Measurements from ENCODE around the gene PHACTR3.

DNA sequence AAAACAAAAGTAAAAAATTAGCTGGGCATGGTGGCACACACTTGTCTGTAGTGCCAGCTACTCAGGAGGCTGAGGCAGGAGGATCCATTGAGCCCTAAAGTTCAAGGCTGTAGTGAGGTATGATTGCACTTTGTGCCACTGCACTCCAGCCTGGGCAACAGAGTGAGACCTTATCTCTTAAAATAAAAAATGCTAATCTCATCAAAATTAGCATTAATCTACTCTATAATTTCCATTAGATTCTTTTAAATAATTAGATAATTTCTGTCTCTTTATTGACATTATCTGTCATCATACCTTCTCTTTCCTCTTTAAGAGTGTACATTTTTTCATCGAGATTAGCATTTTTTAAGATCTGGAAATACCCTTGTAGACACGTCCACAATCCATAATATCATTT lies 48.0 kb downstream of the PHACTR3 start:
- TF ChIP-seq, protein P1, sequence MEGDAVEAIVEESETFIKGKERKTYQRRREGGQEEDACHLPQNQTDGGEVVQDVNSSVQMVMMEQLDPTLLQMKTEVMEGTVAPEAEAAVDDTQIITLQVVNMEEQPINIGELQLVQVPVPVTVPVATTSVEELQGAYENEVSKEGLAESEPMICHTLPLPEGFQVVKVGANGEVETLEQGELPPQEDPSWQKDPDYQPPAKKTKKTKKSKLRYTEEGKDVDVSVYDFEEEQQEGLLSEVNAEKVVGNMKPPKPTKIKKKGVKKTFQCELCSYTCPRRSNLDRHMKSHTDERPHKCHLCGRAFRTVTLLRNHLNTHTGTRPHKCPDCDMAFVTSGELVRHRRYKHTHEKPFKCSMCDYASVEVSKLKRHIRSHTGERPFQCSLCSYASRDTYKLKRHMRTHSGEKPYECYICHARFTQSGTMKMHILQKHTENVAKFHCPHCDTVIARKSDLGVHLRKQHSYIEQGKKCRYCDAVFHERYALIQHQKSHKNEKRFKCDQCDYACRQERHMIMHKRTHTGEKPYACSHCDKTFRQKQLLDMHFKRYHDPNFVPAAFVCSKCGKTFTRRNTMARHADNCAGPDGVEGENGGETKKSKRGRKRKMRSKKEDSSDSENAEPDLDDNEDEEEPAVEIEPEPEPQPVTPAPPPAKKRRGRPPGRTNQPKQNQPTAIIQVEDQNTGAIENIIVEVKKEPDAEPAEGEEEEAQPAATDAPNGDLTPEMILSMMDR (IDR thresholded peaks at IDR 0.05; ENCODE audit: low read depth, low read length, poor library complexity, severe bottlenecking) = no peak
- TF ChIP-seq EZH2phosphoT487 (IDR thresholded peaks at IDR 0.05; ENCODE audit: borderline replicate concordance, low read length) = no peak
